WTC11 (cell line): ENCODE data around the gene COL5A3. TPM values are rescaled to one million over a fixed set of nuclear protein-coding genes. Genes with fewer than 3 reads are reported as not detected.

Experiments used
- ATAC-seq: fragments of 200-7000 bp; cut with Tn5 transposase; 2 replicates; pipeline ENCODE4 v1.10.0; 2021; ENCODE audit warnings: mild to moderate bottlenecking, moderate library complexity
- CTCF ChIA-PET: fragments of 300-600 bp; sonication (Branson Sonifier 250); formaldehyde crosslinking; loops from one replicate; lab custom pipeline; 2021; ENCODE audit warnings: antibody characterized with exemption; lab: Charles Lee
- POLR2A ChIA-PET: fragments of 350-600 bp; sonication (Branson Sonifier 250); formaldehyde crosslinking; loops from one replicate; lab custom pipeline; 2021; ENCODE audit warnings: antibody characterized with exemption; lab: Charles Lee
- DNase-seq: peaks from one replicate; pipeline ENCODE4 v3.0.0; 2021; ENCODE audit warnings: low spot score
- H3K27ac Mint-ChIP-seq: 2 replicates; pipeline ENCODE4 v1.8.0; 2021; ENCODE audit warnings: mixed read lengths
- H3K27me3 Mint-ChIP-seq: 2 replicates; pipeline ENCODE4 v1.8.0; 2021; ENCODE audit warnings: low read depth, mild to moderate bottlenecking, moderate library complexity, mixed read lengths
- H3K36me3 Mint-ChIP-seq: 2 replicates; pipeline ENCODE4 v1.8.0; 2021; ENCODE audit warnings: mixed read lengths
- H3K4me1 Mint-ChIP-seq: 2 replicates; pipeline ENCODE4 v1.8.0; 2022; ENCODE audit warnings: mixed read lengths
- H3K4me3 Mint-ChIP-seq: 2 replicates; pipeline ENCODE4 v1.8.0; 2021; ENCODE audit warnings: mild to moderate bottlenecking, moderate library complexity, mixed read lengths
- H3K9me3 Mint-ChIP-seq: 2 replicates; pipeline ENCODE4 v1.8.0; 2021; ENCODE audit warnings: mixed read lengths
- E2F1 ChIP-seq: sonication (generic); formaldehyde crosslinking; IDR thresholded peaks from 2 replicates; pipeline ENCODE4 v1.8.0; 2022; ENCODE audit warnings: mild to moderate bottlenecking, missing genetic modification reagents
- E2F4 ChIP-seq: sonication (generic); formaldehyde crosslinking; IDR thresholded peaks from 2 replicates; pipeline ENCODE4 v1.8.1; 2022; ENCODE audit warnings: low read depth, mild to moderate bottlenecking, moderate library complexity, missing genetic modification reagents, borderline replicate concordance
- ELF4 ChIP-seq: sonication (generic); formaldehyde crosslinking; IDR thresholded peaks from 2 replicates; pipeline ENCODE4 v1.8.1; 2022; ENCODE audit warnings: low read depth, mild to moderate bottlenecking, moderate library complexity, missing genetic modification reagents
- HMGA2 ChIP-seq: fragments of 250-450 bp; sonication (Bioruptor Pico); IDR thresholded peaks from 2 replicates; pipeline ENCODE4 v1.4.0; 2021; ENCODE audit warnings: mild to moderate bottlenecking, moderate library complexity
- JUN ChIP-seq: sonication (generic); formaldehyde crosslinking; IDR thresholded peaks from 2 replicates; pipeline ENCODE4 v1.8.0; 2023; ENCODE audit warnings: mild to moderate bottlenecking, missing genetic modification reagents
- NFATC4 ChIP-seq: fragments of 250-450 bp; sonication (Bioruptor Pico); IDR thresholded peaks from 2 replicates; pipeline ENCODE4 v1.9.0; 2021; ENCODE audit warnings: mild to moderate bottlenecking
- NFYB ChIP-seq: sonication (generic); formaldehyde crosslinking; conservative IDR thresholded peaks from 2 replicates; pipeline ENCODE4 v1.8.0; 2022; ENCODE audit warnings: low read depth, missing genetic modification reagents
- NR2C2 ChIP-seq: sonication (generic); formaldehyde crosslinking; IDR thresholded peaks from 2 replicates; pipeline ENCODE4 v1.8.0; 2022; ENCODE audit warnings: mild to moderate bottlenecking, missing genetic modification reagents
- NR3C1 ChIP-seq: sonication (generic); formaldehyde crosslinking; conservative IDR thresholded peaks from 2 replicates; pipeline ENCODE4 v1.8.1; 2023; ENCODE audit warnings: low read depth, mild to moderate bottlenecking, missing genetic modification reagents
- PRDM15 ChIP-seq: sonication (generic); formaldehyde crosslinking; IDR thresholded peaks from 2 replicates; pipeline ENCODE4 v1.8.0; 2022; ENCODE audit warnings: missing genetic modification reagents
- SMAD4 ChIP-seq: sonication (generic); formaldehyde crosslinking; IDR thresholded peaks from 2 replicates; pipeline ENCODE4 v1.8.0; 2022; ENCODE audit warnings: mild to moderate bottlenecking, missing genetic modification reagents
- SP1 ChIP-seq: sonication (generic); formaldehyde crosslinking; conservative IDR thresholded peaks from 2 replicates; pipeline ENCODE4 v1.8.1; 2022; ENCODE audit warnings: missing genetic modification reagents
- TCF7 ChIP-seq: sonication (generic); formaldehyde crosslinking; IDR thresholded peaks from 2 replicates; pipeline ENCODE4 v1.8.0; 2022; ENCODE audit warnings: mild to moderate bottlenecking, low read depth, missing genetic modification reagents, moderate library complexity
- TEAD4 ChIP-seq: sonication (generic); formaldehyde crosslinking; IDR thresholded peaks from 2 replicates; pipeline ENCODE4 v1.8.0; 2022; ENCODE audit warnings: mild to moderate bottlenecking, missing genetic modification reagents
- TP53 ChIP-seq: sonication (generic); formaldehyde crosslinking; IDR thresholded peaks from 2 replicates; pipeline ENCODE4 v1.8.1; 2023; ENCODE audit warnings: mild to moderate bottlenecking, missing genetic modification reagents
- ZMAT4 ChIP-seq: fragments of 250-450 bp; sonication (Bioruptor Pico); IDR thresholded peaks from 2 replicates; pipeline ENCODE4 v1.9.0; 2021; ENCODE audit warnings: mild to moderate bottlenecking
- ZNF317 ChIP-seq: sonication (generic); formaldehyde crosslinking; IDR thresholded peaks from 2 replicates; pipeline ENCODE4 v1.8.1; 2023; ENCODE audit warnings: low read depth, mild to moderate bottlenecking, moderate library complexity, missing genetic modification reagents, borderline replicate concordance
- ZNF416 ChIP-seq: fragments of 250-450 bp; sonication (Bioruptor Pico); IDR thresholded peaks from 2 replicates; pipeline ENCODE4 v1.9.0; 2021; ENCODE audit warnings: mild to moderate bottlenecking, inconsistent platforms
- ZSCAN18 ChIP-seq: fragments of 250-450 bp; sonication (Bioruptor Pico); IDR thresholded peaks from 2 replicates; pipeline ENCODE4 v2.1.2; 2022; ENCODE audit warnings: mild to moderate bottlenecking, moderate library complexity
- total RNA-seq: library from RNA; stranded (reverse); gene quantifications from 3 replicates; pipeline ENCODE4 v1.2.3, GENCODE V29; 2021
- TF ChIP-seq, protein P1 (sequence below): sonication (generic); formaldehyde crosslinking; IDR thresholded peaks from 2 replicates; pipeline ENCODE4 v1.8.1; 2022; ENCODE audit warnings: low read depth, missing genetic modification reagents, borderline replicate concordance

COL5A3 gene
- total RNA-seq, 1 experiment from 2014 or later: 0.81 TPM

DNA sequence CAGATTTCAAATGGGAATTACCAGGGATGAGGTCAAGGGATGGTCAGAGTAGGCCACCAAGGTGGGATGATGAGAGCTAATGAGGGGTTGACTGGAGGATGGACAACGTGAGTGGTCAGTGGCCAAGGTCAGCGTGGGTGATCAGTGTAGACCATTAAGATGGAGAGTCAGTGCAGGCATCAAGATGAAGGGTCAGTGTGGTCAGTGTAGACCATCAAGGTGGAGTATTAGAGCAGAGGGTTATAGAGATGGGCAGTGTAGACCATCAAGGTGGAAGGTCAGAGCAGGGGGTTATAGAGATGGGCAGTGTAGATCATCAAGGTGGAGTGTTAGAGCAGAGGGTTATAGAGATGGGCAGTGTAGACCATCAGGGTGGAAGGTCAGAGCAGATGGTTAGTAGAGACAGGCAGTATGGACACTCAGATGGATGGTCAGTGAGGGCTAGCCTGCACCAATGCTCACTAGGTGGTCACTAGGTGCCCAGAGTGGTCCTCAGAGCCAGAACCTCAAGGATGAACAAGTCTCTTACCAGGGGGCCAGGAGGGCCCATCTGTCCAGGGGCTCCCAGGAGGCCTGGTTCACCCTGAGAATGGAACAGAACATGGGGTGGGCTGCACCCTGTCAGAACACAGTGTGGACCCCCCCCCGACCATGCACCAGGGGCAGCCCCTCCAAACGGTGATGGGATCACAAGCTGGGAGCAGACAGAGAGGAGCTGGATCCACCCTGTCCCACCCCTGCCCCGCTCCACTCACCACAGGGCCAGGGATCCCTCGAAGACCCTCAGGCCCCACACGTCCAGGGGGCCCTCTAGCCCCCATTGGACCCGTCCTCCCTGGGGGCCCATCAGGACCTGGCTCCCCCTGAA lies 41.2 kb downstream of the COL5A3 start:
- H3K4me1 Mint-ChIP-seq: peaks cover 7% of the 10 kb centered on the region
- ChIA-PET POLR2A (no interaction called here), CTCF (no interaction called here)
- H3K36me3 Mint-ChIP-seq: no peaks in the 10 kb centered on the region
- peaks cover 4% of the 10 kb centered on the region; the same call in 1 of the 2 replicates for H3K9me3 Mint-ChIP-seq
- ATAC-seq: no peak
- no peak overlapping the region for H3K27ac Mint-ChIP-seq
- DNase-seq: no peak
- H3K4me3 Mint-ChIP-seq: no peak overlapping the region
- TF ChIP-seq NR2C2 (CRISPR knock-in tag) (no peak), PRDM15 (no peak), NFATC4 (CRISPR knock-in tag) (no peak), SP1 (no peak), TEAD4 (CRISPR knock-in tag) (no peak), E2F4 (CRISPR knock-in tag) (no peak), ZNF317 (no peak), TP53 (no peak), ZNF416 (CRISPR knock-in tag) (no peak), E2F1 (CRISPR knock-in tag) (no peak), NR3C1 (CRISPR knock-in tag) (no peak), JUN (CRISPR knock-in tag) (no peak), HMGA2 (CRISPR knock-in tag) (no peak), ZSCAN18 (CRISPR knock-in tag) (no peak), TCF7 (CRISPR knock-in tag) (no peak), ELF4 (CRISPR knock-in tag) (no peak), ZMAT4 (no peak), SMAD4 (CRISPR knock-in tag) (no peak), NFYB (no peak)
- TF ChIP-seq, protein P1, sequence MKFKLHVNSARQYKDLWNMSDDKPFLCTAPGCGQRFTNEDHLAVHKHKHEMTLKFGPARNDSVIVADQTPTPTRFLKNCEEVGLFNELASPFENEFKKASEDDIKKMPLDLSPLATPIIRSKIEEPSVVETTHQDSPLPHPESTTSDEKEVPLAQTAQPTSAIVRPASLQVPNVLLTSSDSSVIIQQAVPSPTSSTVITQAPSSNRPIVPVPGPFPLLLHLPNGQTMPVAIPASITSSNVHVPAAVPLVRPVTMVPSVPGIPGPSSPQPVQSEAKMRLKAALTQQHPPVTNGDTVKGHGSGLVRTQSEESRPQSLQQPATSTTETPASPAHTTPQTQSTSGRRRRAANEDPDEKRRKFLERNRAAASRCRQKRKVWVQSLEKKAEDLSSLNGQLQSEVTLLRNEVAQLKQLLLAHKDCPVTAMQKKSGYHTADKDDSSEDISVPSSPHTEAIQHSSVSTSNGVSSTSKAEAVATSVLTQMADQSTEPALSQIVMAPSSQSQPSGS: no peak
- peaks cover 53% of the 10 kb centered on the region for H3K27me3 Mint-ChIP-seq
